ENCODE measurements around the gene TAF10.

- TF ChIP-seq SUZ12 (IDR thresholded peaks at IDR 0.05; ENCODE audit: low read depth, low read length), result no peak
- peak; percentile 55 for TF ChIP-seq FOXP4 (CRISPR knock-in tag; IDR thresholded peaks at IDR 0.05)
- no peak for TF ChIP-seq ZNF253 (CRISPR knock-in tag; IDR thresholded peaks at IDR 0.05; ENCODE audit: borderline replicate concordance)
- TF ChIP-seq BRCA1 (CRISPR knock-in tag; IDR thresholded peaks at IDR 0.05), result no peak
- TF ChIP-seq ZMAT5 (CRISPR knock-in tag; IDR thresholded peaks at IDR 0.05; ENCODE audit: borderline replicate concordance, low read depth), result no peak
- TF ChIP-seq EZH2 (conservative IDR thresholded peaks at IDR 0.05; ENCODE audit: low read depth, low read length), result no peak
- no peak for TF ChIP-seq ZNF234 (CRISPR knock-in tag; conservative IDR thresholded peaks at IDR 0.05)
- peak; percentile 55; the same call in 1 of the 2 replicates for TF ChIP-seq ZBTB4 (CRISPR knock-in tag; IDR thresholded peaks at IDR 0.05; ENCODE audit: borderline replicate concordance)
- TF ChIP-seq ZKSCAN1 (IDR thresholded peaks at IDR 0.05; ENCODE audit: low read length), result no peak
- no peak for TF ChIP-seq ZNF672 (CRISPR knock-in tag; IDR thresholded peaks at IDR 0.05)
- TF ChIP-seq REST (IDR thresholded peaks at IDR 0.05; ENCODE audit: borderline replicate concordance in 1 of 2, low read depth in 1 of 2, low read length in 2 of 2), result 0 out of 4 replicates have a peak, but pooled peaks of 1 of the 2 experiments have one; percentile 24
- TF ChIP-seq PBX3 (CRISPR knock-in tag; IDR thresholded peaks at IDR 0.05; ENCODE audit: borderline replicate concordance), result no peak
- TF ChIP-seq CREB1 (IDR thresholded peaks at IDR 0.05), result peak; percentile 99
- TF ChIP-seq CREB1 (CRISPR knock-in tag; IDR thresholded peaks at IDR 0.05), result peak; percentile 88
These were observed at the start of gene TAF10 for GRCh38 chr11:6612213-6613041.

All from HepG2 (cell line).